Mesenchymal stem cell (in vitro differentiated cells and primary cell): ENCODE data around the gene NDOR1.

Source experiments
- DNase-seq: peaks from one replicate; pipeline ENCODE4 v3.0.0-alpha.2; 2013
- H2AFZ ChIP-seq: one replicate; pipeline ENCODE4 v1.6.1; 2013; ENCODE audit warnings: low read depth, mild to moderate bottlenecking, control low read depth, inconsistent platforms, low read length, moderate library complexity
- H2AK5ac ChIP-seq: 2 replicates; pipeline ENCODE4 v1.6.1; 2013; ENCODE audit warnings: low read length, moderate library complexity, mild to moderate bottlenecking, inconsistent platforms; ENCODE audit not compliant: severe bottlenecking
- H2BK120ac ChIP-seq: one replicate; pipeline ENCODE4 v1.6.1; 2013; ENCODE audit warnings: low read depth, mild to moderate bottlenecking, inconsistent platforms, low read length, moderate library complexity
- H2BK12ac ChIP-seq, 2 experiments: one replicate each; pipeline ENCODE4 v1.6.1; 2013; ENCODE audit warnings: inconsistent platforms in 2 of 2, low read length in 2 of 2, mild to moderate bottlenecking in 2 of 2, moderate library complexity in 2 of 2, control low read depth in 1 of 2
- H2BK15ac ChIP-seq: one replicate; pipeline ENCODE4 v1.6.1; 2013; ENCODE audit warnings: mild to moderate bottlenecking, low read depth, inconsistent platforms; ENCODE audit not compliant: poor library complexity, severe bottlenecking
- H2BK5ac ChIP-seq: 2 replicates; pipeline ENCODE4 v1.6.1; 2013; ENCODE audit warnings: low read depth, mild to moderate bottlenecking, low read length, control low read depth, inconsistent platforms; ENCODE audit not compliant: poor library complexity, severe bottlenecking
- H3K14ac ChIP-seq, 2 experiments: one replicate each; pipeline ENCODE4 v1.6.1; 2013; ENCODE audit warnings: inconsistent platforms in 2 of 2, low read length in 2 of 2, control low read depth in 1 of 2, mild to moderate bottlenecking in 1 of 2, moderate library complexity in 1 of 2
- H3K18ac ChIP-seq, 2 experiments: one replicate each; pipeline ENCODE4 v1.6.1; 2013; ENCODE audit warnings: inconsistent platforms in 2 of 2, low read length in 2 of 2, control low read depth in 1 of 2, low read depth in 1 of 2, mild to moderate bottlenecking in 1 of 2
- H3K23ac ChIP-seq, 2 experiments: one replicate each; pipeline ENCODE4 v1.6.1; 2013; ENCODE audit warnings: inconsistent platforms in 2 of 2, low read length in 2 of 2, mild to moderate bottlenecking in 2 of 2, moderate library complexity in 2 of 2, control low read depth in 1 of 2
- H3K27ac ChIP-seq: 2 replicates; pipeline ENCODE4 v1.5.1; 2013; ENCODE audit warnings: mild to moderate bottlenecking, moderate library complexity, low read length, control low read depth, inconsistent platforms; ENCODE audit not compliant: poor library complexity, severe bottlenecking
- H3K27me3 ChIP-seq, 2 experiments: 2 replicates each; pipeline versions ENCODE4 v1.6.1 to v1.7.0; 2013; ENCODE audit warnings: low read length in 2 of 2, mild to moderate bottlenecking in 2 of 2, moderate library complexity in 2 of 2, control low read depth in 1 of 2, inconsistent platforms in 1 of 2; ENCODE audit not compliant: control insufficient read depth in 1 of 2, insufficient read depth in 1 of 2
- H3K36me3 ChIP-seq, 2 experiments: 2 replicates each; pipeline versions ENCODE4 v1.6.1 to v1.7.0; 2013; ENCODE audit warnings: low read length in 2 of 2, control low read depth in 1 of 2, inconsistent platforms in 1 of 2, low read depth in 1 of 2, mild to moderate bottlenecking in 1 of 2; ENCODE audit not compliant: insufficient read depth in 2 of 2, control insufficient read depth in 1 of 2
- H3K4ac ChIP-seq, 2 experiments: one replicate each; pipeline ENCODE4 v1.6.1; 2013; ENCODE audit warnings: inconsistent platforms in 2 of 2, low read length in 2 of 2, mild to moderate bottlenecking in 2 of 2, moderate library complexity in 2 of 2, control low read depth in 1 of 2, low read depth in 1 of 2
- H3K4me1 ChIP-seq: 2 replicates; pipeline ENCODE4 v1.6.1; 2013; ENCODE audit warnings: low read depth, low read length, control low read depth; ENCODE audit not compliant: control insufficient read depth, insufficient read depth
- H3K4me2 ChIP-seq: 2 replicates; pipeline ENCODE4 v1.6.1; 2013; ENCODE audit warnings: low read length, mild to moderate bottlenecking, inconsistent platforms; ENCODE audit not compliant: poor library complexity, severe bottlenecking
- H3K4me3 ChIP-seq, 2 experiments: 2 replicates each; pipeline versions ENCODE4 v1.5.1 to v1.7.0; 2013; ENCODE audit warnings: low read length in 2 of 2, mild to moderate bottlenecking in 2 of 2, control low read depth in 1 of 2, low read depth in 1 of 2; ENCODE audit not compliant: insufficient read depth in 1 of 2
- H3K79me1 ChIP-seq: replicated peaks from 2 replicates; pipeline ENCODE4 v1.6.1; 2013; ENCODE audit warnings: mild to moderate bottlenecking, control low read depth, low read length, inconsistent platforms; ENCODE audit not compliant: poor library complexity, severe bottlenecking
- H3K9ac ChIP-seq: 2 replicates; pipeline ENCODE4 v1.7.0; 2013; ENCODE audit warnings: mild to moderate bottlenecking, low read length, moderate library complexity
- H3K9me3 ChIP-seq: 2 replicates; pipeline ENCODE4 v1.7.0; 2013; ENCODE audit warnings: mild to moderate bottlenecking, low read length; ENCODE audit not compliant: control insufficient read depth
- H4K8ac ChIP-seq: one replicate; pipeline ENCODE4 v1.6.1; 2013; ENCODE audit warnings: inconsistent platforms, mild to moderate bottlenecking, low read length, moderate library complexity
- H4K91ac ChIP-seq: one replicate; pipeline ENCODE4 v1.6.1; 2013; ENCODE audit warnings: mild to moderate bottlenecking, low read length, inconsistent platforms
- WGBS: methylation state at CpG from one replicate; pipeline ENCODE4 v1.1.7; 2013; ENCODE audit warnings: mixed read lengths; 5-methylcytosine and 5-hydroxymethylcytosine counted together

Gene NDOR1

GRCh38 chr9:137189297-137190295 lies 15.9 kb upstream of the NDOR1 start:
- H3K9me3 ChIP-seq, result no peaks in the 10 kb centered on the region
- H2BK120ac ChIP-seq, result no peak overlapping the region
- peak overlapping the region; percentile 91 to 100 for H3K4me3 ChIP-seq
- H3K4me1 ChIP-seq, result peaks cover 58% of the 10 kb centered on the region
- no peak overlapping the region for H2AK5ac ChIP-seq
- no peak overlapping the region for H2BK12ac ChIP-seq
- H3K9ac ChIP-seq, result peak overlapping the region; percentile 96
- H2AFZ ChIP-seq, result no peak overlapping the region
- 53% methylated on average over 23 of the region's 23 CpGs for WGBS
- no peak overlapping the region for H2BK15ac ChIP-seq
- H3K4me2 ChIP-seq, result peak overlapping the region; percentile 90
- peak overlapping the region; percentile 70 for H3K27ac ChIP-seq
- H3K36me3 ChIP-seq, result peaks cover 55 to 64% of the 10 kb centered on the region in 2 experiments
- peak overlapping the region; percentile 37 for H4K91ac ChIP-seq
- no peaks in the 10 kb centered on the region for H3K27me3 ChIP-seq
- H3K23ac ChIP-seq, result no peak overlapping the region
- H3K79me1 ChIP-seq, result peaks cover 65% of the 10 kb centered on the region
- DNase-seq, result no peak
- peak overlapping the region in 1 of 2 experiments; percentile 2 for H3K4ac ChIP-seq
- peak overlapping the region; percentile 7 for H4K8ac ChIP-seq
- H3K14ac ChIP-seq, result peak overlapping the region in 1 of 2 experiments; percentile 50
- peak overlapping the region in 1 of 2 experiments; percentile 55 for H3K18ac ChIP-seq
- H2BK5ac ChIP-seq, result no peak overlapping the region

GRCh38 chr9:137190315-137190856 lies 15.1 kb upstream of the NDOR1 start:
- no peak overlapping the region for H2BK5ac ChIP-seq
- H3K36me3 ChIP-seq, result peaks cover 49 to 64% of the 10 kb centered on the region in 2 experiments
- no peak overlapping the region for H2BK12ac ChIP-seq
- WGBS, result 88% methylated on average over 8 of the region's 9 CpGs
- no peak for DNase-seq
- peak overlapping the region in 1 of 2 experiments; percentile 100 for H3K4me3 ChIP-seq
- H4K91ac ChIP-seq, result no peak overlapping the region
- H4K8ac ChIP-seq, result no peak overlapping the region
- no peak overlapping the region for H3K4ac ChIP-seq
- H2BK15ac ChIP-seq, result no peak overlapping the region
- H3K9me3 ChIP-seq, result no peaks in the 10 kb centered on the region
- no peak overlapping the region for H2AK5ac ChIP-seq
- peaks cover 61% of the 10 kb centered on the region for H3K79me1 ChIP-seq
- no peak overlapping the region for H2AFZ ChIP-seq
- no peak overlapping the region for H3K4me2 ChIP-seq
- H3K9ac ChIP-seq, result peak overlapping the region; percentile 96
- no peak overlapping the region for H3K14ac ChIP-seq
- H3K18ac ChIP-seq, result no peak overlapping the region
- H2BK120ac ChIP-seq, result no peak overlapping the region
- no peaks in the 10 kb centered on the region for H3K27me3 ChIP-seq
- H3K27ac ChIP-seq, result no peak overlapping the region
- peaks cover 66% of the 10 kb centered on the region for H3K4me1 ChIP-seq
- no peak overlapping the region for H3K23ac ChIP-seq

- Histone ChIP-seq H3K27me3 (no peaks in the 10 kb centered on the region), H2BK5ac (no peak overlapping the region), H2BK15ac (no peak overlapping the region), H2AFZ (no peak overlapping the region), H4K91ac (peak overlapping the region; percentile 0), H3K14ac (no peak overlapping the region), H3K4me2 (no peak overlapping the region), H3K4me3 (no peak overlapping the region), H3K36me3 (peaks cover 41 to 61% of the 10 kb centered on the region in 2 experiments), H3K9me3 (no peaks in the 10 kb centered on the region), H3K9ac (peak overlapping the region; percentile 2), H3K18ac (no peak overlapping the region), H3K23ac (no peak overlapping the region), H2BK12ac (no peak overlapping the region), H2BK120ac (no peak overlapping the region), H3K79me1 (peaks cover 55% of the 10 kb centered on the region), H4K8ac (no peak overlapping the region), H2AK5ac (no peak overlapping the region), H3K4ac (no peak overlapping the region), H3K4me1 (peaks cover 69% of the 10 kb centered on the region), H3K27ac (no peak overlapping the region)
- WGBS, result 89% methylated on average over 3 of the region's 3 CpGs
- no peak for DNase-seq
These were observed 14.3 kb upstream of the NDOR1 start for GRCh38 chr9:137191245-137191644.
